ENCODE measurements around the gene NKX1-2.

The NKX1-2 gene

GRCh38 chr10:124414076-124414475, 35.8 kb downstream of the NKX1-2 start:
- no peak for DNase-seq

- DNase-seq: no peak
Observed at GRCh38 chr10:124409696-124410095, 40.1 kb downstream of the NKX1-2 start.

GRCh38 chr10:124408357-124408756, 41.5 kb downstream of the NKX1-2 start:
- DNase-seq: no peak

GRCh38 chr10:124407456-124407855, 42.4 kb downstream of the NKX1-2 start:
- no peak for DNase-seq

- DNase-seq: no peak
Observed at GRCh38 chr10:124403548-124403947, 46.3 kb downstream of the NKX1-2 start.

GRCh38 chr10:124402273-124402672, 47.6 kb downstream of the NKX1-2 start:
- DNase-seq: no peak

- DNase-seq: no peak
Observed at GRCh38 chr10:124401633-124402032, 48.2 kb downstream of the NKX1-2 start.

Measured in NCI-H1417 treated with DMSO at 0.1 percent for 48 hours (cell line).